Smooth muscle cell (in vitro differentiated cells): ENCODE results near the gene EPN1. TPM values are rescaled to one million over a fixed set of nuclear protein-coding genes. Genes with fewer than 3 reads are reported as not detected.

Experiments
- DNase-seq: peaks from one replicate; lab custom pipeline; 2025; ENCODE audit not compliant: unreplicated experiment; lab: John Stamatoyannopoulos, UW
- H2AFZ ChIP-seq: fragments of 200-600 bp; sonication (generic); 2 replicates; pipeline ENCODE4 v1.6.0; 2016; ENCODE audit warnings: antibody characterized with exemption, low read depth, mild to moderate bottlenecking
- H3F3A ChIP-seq: fragments of 200-600 bp; sonication (generic); 2 replicates; pipeline ENCODE4 v1.6.0; 2017; ENCODE audit warnings: antibody characterized with exemption, low read depth
- H3K27ac ChIP-seq: fragments of 200-600 bp; sonication (generic); 2 replicates; pipeline ENCODE4 v1.5.1; 2016; ENCODE audit warnings: low read depth, mild to moderate bottlenecking
- H3K27me3 ChIP-seq: fragments of 200-600 bp; sonication (generic); 2 replicates; pipeline ENCODE4 v1.6.1; 2016; ENCODE audit warnings: low read depth, mild to moderate bottlenecking
- H3K36me3 ChIP-seq: fragments of 200-600 bp; sonication (generic); 2 replicates; pipeline ENCODE4 v1.5.1; 2016; ENCODE audit warnings: low read depth
- H3K4me1 ChIP-seq: fragments of 200-600 bp; sonication (generic); 2 replicates; pipeline ENCODE4 v1.5.1; 2016; ENCODE audit warnings: low read depth
- H3K4me2 ChIP-seq: fragments of 200-600 bp; sonication (generic); 2 replicates; pipeline ENCODE4 v1.6.0; 2016; ENCODE audit warnings: mild to moderate bottlenecking
- H3K4me3 ChIP-seq: fragments of 200-600 bp; sonication (generic); 2 replicates; pipeline ENCODE4 v1.5.1; 2016; ENCODE audit warnings: mild to moderate bottlenecking
- H3K79me2 ChIP-seq: fragments of 200-600 bp; sonication (generic); 2 replicates; pipeline ENCODE4 v1.6.0; 2016; ENCODE audit warnings: low read depth, mild to moderate bottlenecking
- H3K9ac ChIP-seq: fragments of 200-600 bp; sonication (generic); 2 replicates; pipeline ENCODE4 v1.6.0; 2016; ENCODE audit warnings: low read depth
- H3K9me3 ChIP-seq: fragments of 200-600 bp; sonication (generic); replicated peaks from 2 replicates; pipeline ENCODE4 v1.5.1; 2016; ENCODE audit warnings: low read depth
- H4K20me1 ChIP-seq: fragments of 200-600 bp; sonication (generic); 2 replicates; pipeline ENCODE4 v1.6.0; 2016; ENCODE audit warnings: low read depth
- CTCF ChIP-seq: fragments of 200-600 bp; sonication (generic); IDR thresholded peaks from 2 replicates; pipeline ENCODE4 v1.5.1; 2017; ENCODE audit warnings: borderline replicate concordance, mild to moderate bottlenecking, antibody characterized with exemption; ENCODE audit not compliant: insufficient read depth, poor library complexity, severe bottlenecking
- WGBS: methylation state at CpG from one replicate; pipeline ENCODE4 v1.1.7; 2016; ENCODE audit warnings: low lambda C conversion rate; 5-methylcytosine and 5-hydroxymethylcytosine counted together
- polyA plus RNA-seq: library from polyadenylated mRNA; unstranded; fragments of >200 nt; fragmentation: Nextera tagmentation; extraction: Ambion mirVana; gene quantifications from 2 replicates; pipeline ENCODE4 v1.2.1, GENCODE V29; 2016
- total RNA-seq: library from RNA; depleted of rRNA; stranded (reverse); fragments of >200 nt; gene quantifications from 2 replicates; pipeline ENCODE4 v1.2.3, GENCODE V29; 2014

Gene EPN1
- total and polyA plus RNA-seq, 2 experiments from 2014 or later = 25.3 to 121 TPM

- H3K4me1 ChIP-seq = no peaks in the 10 kb centered on the region
Observed at GRCh38 chr19:55704494-55705245, 29.6 kb downstream of the EPN1 start.

GRCh38 chr19:55705972-55706371 lies 30.9 kb downstream of the EPN1 start:
- no peak for TF ChIP-seq CTCF
- Histone ChIP-seq H3K27me3 (no peaks in the 10 kb centered on the region), H2AFZ (no peak overlapping the region), H3K4me3 (no peak overlapping the region), H3K9me3 (no peaks in the 10 kb centered on the region), H3K9ac (no peak overlapping the region), H3F3A (no peaks in the 10 kb centered on the region), H4K20me1 (no peaks in the 10 kb centered on the region), H3K79me2 (no peaks in the 10 kb centered on the region), H3K4me2 (no peak overlapping the region), H3K4me1 (no peaks in the 10 kb centered on the region), H3K36me3 (no peaks in the 10 kb centered on the region), H3K27ac (no peak overlapping the region)
- WGBS = 100% methylated on average over 3 of the region's 3 CpGs
- DNase-seq = no peak

More at GRCh38 chr19:55704494-55705245, 29.6 kb downstream of the EPN1 start:
- Histone ChIP-seq H3K27ac (no peak overlapping the region), H3K79me2 (no peaks in the 10 kb centered on the region), H4K20me1 (no peaks in the 10 kb centered on the region), H3K4me3 (no peak overlapping the region), H3K36me3 (no peaks in the 10 kb centered on the region), H3K9me3 (no peaks in the 10 kb centered on the region), H2AFZ (no peak overlapping the region), H3K9ac (no peak overlapping the region), H3K4me2 (no peak overlapping the region), H3K27me3 (no peaks in the 10 kb centered on the region), H3F3A (no peaks in the 10 kb centered on the region)
- no peak for DNase-seq
- 97% methylated on average over 15 of the region's 15 CpGs for whole genome bisulfite sequencing
- TF ChIP-seq CTCF = no peak

GRCh38 chr19:55711719-55712118 lies 36.7 kb downstream of the EPN1 start:
- Histone ChIP-seq H2AFZ (no peak overlapping the region), H3K4me1 (no peaks in the 10 kb centered on the region), H3K27me3 (no peaks in the 10 kb centered on the region), H3K79me2 (no peaks in the 10 kb centered on the region), H3K27ac (no peak overlapping the region), H3K36me3 (no peaks in the 10 kb centered on the region), H3K4me2 (no peak overlapping the region), H3F3A (no peaks in the 10 kb centered on the region), H3K9me3 (no peaks in the 10 kb centered on the region), H3K9ac (no peak overlapping the region), H4K20me1 (no peaks in the 10 kb centered on the region), H3K4me3 (no peak overlapping the region)
- DNase-seq = no peak
- TF ChIP-seq CTCF = no peak
- WGBS = 88% methylated on average over 18 of the region's 18 CpGs
